GM18868 (cell line): Measurements from ENCODE around the gene SEZ6L.

Source experiments
- ATAC-seq: cut with Tn5 transposase; IDR thresholded peaks from one replicate; pipeline ENCODE4 v1.9.1; 2021; ENCODE audit warnings: mild to moderate bottlenecking, moderate library complexity; ENCODE audit not compliant: unreplicated experiment

The SEZ6L gene

GRCh38 chr22:26291940-26292666 is 122.8 kb downstream of the SEZ6L start:
- ATAC-seq = no peak

GRCh38 chr22:26292667-26292995 is 123.4 kb downstream of the SEZ6L start:
- no peak for ATAC-seq

- no peak for ATAC-seq
These were observed 126.4 kb downstream of the SEZ6L start for GRCh38 chr22:26295563-26296126.

- no peak for ATAC-seq
These were observed 129.5 kb downstream of the SEZ6L start for GRCh38 chr22:26298605-26299310.

- ATAC-seq = no peak
These were observed 133.5 kb downstream of the SEZ6L start for GRCh38 chr22:26302726-26303125.

GRCh38 chr22:26303475-26303874 is 134.2 kb downstream of the SEZ6L start:
- ATAC-seq = no peak

GRCh38 chr22:26304730-26305129 is 135.5 kb downstream of the SEZ6L start:
- ATAC-seq = no peak

GRCh38 chr22:26308467-26308866 is 139.2 kb downstream of the SEZ6L start:
- no peak for ATAC-seq

GRCh38 chr22:26310616-26311015 is 141.4 kb downstream of the SEZ6L start:
- no peak for ATAC-seq

- ATAC-seq = no peak
These were observed 144.0 kb downstream of the SEZ6L start for GRCh38 chr22:26313291-26313690.

- ATAC-seq = no peak
These were observed 144.9 kb downstream of the SEZ6L start for GRCh38 chr22:26314171-26314570.

GRCh38 chr22:26314656-26315055 is 145.4 kb downstream of the SEZ6L start:
- ATAC-seq = no peak

- no peak for ATAC-seq
These were observed 147.5 kb downstream of the SEZ6L start for GRCh38 chr22:26316732-26317285.

GRCh38 chr22:26318975-26319374 is 149.7 kb downstream of the SEZ6L start:
- ATAC-seq = no peak

- ATAC-seq = no peak
These were observed 151.2 kb downstream of the SEZ6L start for GRCh38 chr22:26320447-26320846.

GRCh38 chr22:26321469-26321913 is 152.2 kb downstream of the SEZ6L start:
- no peak for ATAC-seq

- ATAC-seq = no peak
These were observed 153.1 kb downstream of the SEZ6L start for GRCh38 chr22:26322179-26322905.

- no peak for ATAC-seq
These were observed 153.8 kb downstream of the SEZ6L start for GRCh38 chr22:26323013-26323412.

- ATAC-seq = no peak
These were observed 154.9 kb downstream of the SEZ6L start for GRCh38 chr22:26324150-26324549.

GRCh38 chr22:26325641-26326040 is 156.4 kb downstream of the SEZ6L start:
- no peak for ATAC-seq

GRCh38 chr22:26326803-26327202 is 157.5 kb downstream of the SEZ6L start:
- no peak for ATAC-seq
